NCI-H2196 treated with DMSO at 0.1 percent for 48 hours (cell line): ENCODE results near the gene FRMD4A.
"Not testable (repeated sequence)": the region's sequence is repeated elsewhere in the genome, so short reads cannot be mapped to it uniquely, and the experiment has no call there.

Experiments
- DNase-seq: peaks from one replicate; lab custom pipeline; 2025; ENCODE audit not compliant: unreplicated experiment; lab: John Stamatoyannopoulos, UW

FRMD4A gene

GRCh38 chr10:13959443-13960359, 371.0 kb downstream of the FRMD4A start:
- DNase-seq = no peak

GRCh38 chr10:13957856-13958255, 372.9 kb downstream of the FRMD4A start:
- no peak for DNase-seq

GRCh38 chr10:13956826-13957225, 373.9 kb downstream of the FRMD4A start:
- no peak for DNase-seq

GRCh38 chr10:13955409-13956068, 375.2 kb downstream of the FRMD4A start:
- no peak for DNase-seq

- not testable (repeated sequence) for DNase-seq
Measured at GRCh38 chr10:13954195-13954594, 376.5 kb downstream of the FRMD4A start.

GRCh38 chr10:13953371-13953770, 377.4 kb downstream of the FRMD4A start:
- DNase-seq = no peak

GRCh38 chr10:13950543-13950939, 380.2 kb downstream of the FRMD4A start:
- DNase-seq = no peak

GRCh38 chr10:13949844-13950542, 380.7 kb downstream of the FRMD4A start:
- DNase-seq = no peak

- no peak for DNase-seq
Measured at GRCh38 chr10:13946209-13946460, 384.6 kb downstream of the FRMD4A start.

- no peak for DNase-seq
Measured at GRCh38 chr10:13945390-13946208, 385.1 kb downstream of the FRMD4A start.

GRCh38 chr10:13944823-13945222, 385.9 kb downstream of the FRMD4A start:
- DNase-seq = no peak

- no peak for DNase-seq
Measured at GRCh38 chr10:13943735-13944398, 386.9 kb downstream of the FRMD4A start.

GRCh38 chr10:13942035-13942434, 388.7 kb downstream of the FRMD4A start:
- no peak for DNase-seq

GRCh38 chr10:13939391-13939790, 391.3 kb downstream of the FRMD4A start:
- no peak for DNase-seq

- no peak for DNase-seq
Measured at GRCh38 chr10:13938950-13939349, 391.8 kb downstream of the FRMD4A start.

GRCh38 chr10:13936826-13937225, 393.9 kb downstream of the FRMD4A start:
- no peak for DNase-seq

- no peak for DNase-seq
Measured at GRCh38 chr10:13930120-13930519, 400.6 kb downstream of the FRMD4A start.

GRCh38 chr10:13928451-13928850, 402.3 kb downstream of the FRMD4A start:
- no peak for DNase-seq

- no peak for DNase-seq
Measured at GRCh38 chr10:13925971-13926780, 404.5 kb downstream of the FRMD4A start.
